GM12801 (cell line): Measurements from ENCODE around the gene HSPA5.

Experiments
- CTCF ChIP-seq: IDR thresholded peaks from one replicate; pipeline ENCODE4 v1.5.1; 2011; ENCODE audit warnings: control low read depth; ENCODE audit not compliant: insufficient read length; ENCODE audit errors: extremely low read depth

Gene HSPA5

GRCh38 chr9:125239631-125240597 is 1.2 kb downstream of the HSPA5 start:
- no peak for TF ChIP-seq CTCF

DNA sequence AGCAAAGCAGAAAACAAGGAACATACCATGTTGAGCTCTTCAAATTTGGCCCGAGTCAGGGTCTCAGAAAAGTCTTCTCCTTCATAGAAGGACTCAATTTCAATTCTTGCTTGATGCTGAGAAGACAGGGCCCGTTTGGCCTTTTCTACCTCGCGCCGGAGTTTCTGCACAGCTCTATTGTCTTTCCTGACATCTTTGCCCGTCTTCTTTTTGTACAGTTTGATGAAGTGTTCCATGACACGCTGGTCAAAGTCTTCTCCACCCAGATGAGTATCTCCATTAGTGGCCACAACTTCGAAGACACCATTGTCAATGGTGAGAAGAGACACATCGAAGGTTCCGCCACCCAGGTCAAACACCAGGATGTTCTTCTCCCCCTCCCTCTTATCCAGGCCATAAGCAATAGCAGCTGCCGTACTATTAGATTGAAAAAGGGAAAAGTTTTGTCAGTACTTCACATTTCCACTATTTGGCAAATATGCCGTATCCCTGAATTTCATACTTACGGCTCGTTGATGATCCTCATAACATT is 2.2 kb downstream of the HSPA5 start:
- no peak for TF ChIP-seq CTCF

- no peak for TF ChIP-seq CTCF
Observed at GRCh38 chr9:125238127-125238914, 2.8 kb downstream of the HSPA5 start.

DNA sequence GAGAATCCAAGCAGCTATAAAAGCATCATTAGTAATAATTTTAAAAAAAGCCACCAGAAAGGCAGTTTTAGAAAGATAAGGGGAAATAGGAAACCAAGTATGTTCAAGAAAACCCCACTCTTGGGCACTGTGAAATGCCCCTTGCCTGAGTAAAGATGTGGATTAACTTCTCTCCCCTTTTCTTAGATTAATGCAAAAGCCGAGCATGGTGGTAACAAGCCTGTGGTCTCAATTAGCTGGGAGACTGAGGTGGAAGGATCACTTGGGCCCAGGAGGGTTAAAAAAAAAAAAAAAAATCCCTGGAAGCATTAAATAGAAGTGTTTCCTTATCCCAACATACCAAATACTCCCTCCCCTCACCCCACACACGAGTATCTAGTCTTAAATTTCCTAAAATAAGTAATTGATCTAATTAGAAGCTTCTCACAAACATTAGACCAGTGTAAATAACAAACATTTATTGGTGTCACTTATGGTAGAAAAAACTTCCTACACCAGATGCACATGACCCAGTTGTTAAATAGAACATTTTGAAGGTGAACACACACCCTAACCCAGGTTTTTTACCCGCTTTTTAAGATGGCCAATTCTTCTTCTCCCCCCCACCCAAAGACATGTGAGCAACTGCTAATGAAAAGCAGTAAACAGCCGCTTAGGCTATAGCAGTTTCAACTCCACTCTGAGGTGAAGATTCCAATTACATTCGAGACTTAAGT is 5.2 kb downstream of the HSPA5 start:
- TF ChIP-seq CTCF, result no peak

DNA sequence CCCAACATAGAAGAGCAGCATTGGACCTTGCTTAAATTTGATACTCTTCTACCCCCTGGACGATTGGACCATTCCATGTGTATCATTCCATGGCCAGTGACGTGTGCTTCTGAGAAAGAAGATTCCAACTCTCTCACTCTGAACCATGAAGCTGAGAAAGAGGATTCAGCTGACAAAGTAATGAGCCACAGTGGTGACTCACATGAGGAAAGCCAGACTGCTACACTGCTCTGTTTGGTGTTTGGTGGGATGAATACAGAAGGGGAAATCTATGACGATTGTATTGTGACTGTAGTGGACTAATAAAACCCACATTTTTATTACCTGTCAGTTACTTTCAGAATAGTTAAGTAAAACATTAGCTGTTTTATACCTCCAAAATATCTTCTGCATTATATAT is 7.5 kb downstream of the HSPA5 start:
- TF ChIP-seq CTCF, result no peak

DNA sequence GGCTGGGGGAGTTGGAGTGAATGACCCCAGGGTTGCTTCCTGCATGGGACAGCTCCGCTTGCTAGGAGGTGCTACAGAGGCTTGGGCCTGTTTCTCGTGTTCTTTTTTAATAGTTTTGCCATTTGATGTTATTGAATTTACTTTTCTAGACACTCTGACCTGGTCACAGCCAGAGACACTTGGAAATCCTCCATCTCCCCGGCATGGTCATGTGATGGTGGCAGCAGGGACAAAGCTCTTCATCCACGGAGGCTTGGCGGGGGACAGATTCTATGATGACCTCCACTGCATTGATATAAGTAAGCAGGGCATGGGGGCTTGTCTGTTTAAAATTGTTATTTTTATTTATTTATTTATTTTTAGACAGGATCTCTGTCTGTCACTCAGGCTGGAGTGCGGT is 13.4 kb downstream of the HSPA5 start:
- TF ChIP-seq CTCF, result no peak

- no peak for TF ChIP-seq CTCF
Observed at GRCh38 chr9:125218621-125219020, 22.5 kb downstream of the HSPA5 start.
